Measurements from ENCODE around the gene GAL3ST2.

DNA sequence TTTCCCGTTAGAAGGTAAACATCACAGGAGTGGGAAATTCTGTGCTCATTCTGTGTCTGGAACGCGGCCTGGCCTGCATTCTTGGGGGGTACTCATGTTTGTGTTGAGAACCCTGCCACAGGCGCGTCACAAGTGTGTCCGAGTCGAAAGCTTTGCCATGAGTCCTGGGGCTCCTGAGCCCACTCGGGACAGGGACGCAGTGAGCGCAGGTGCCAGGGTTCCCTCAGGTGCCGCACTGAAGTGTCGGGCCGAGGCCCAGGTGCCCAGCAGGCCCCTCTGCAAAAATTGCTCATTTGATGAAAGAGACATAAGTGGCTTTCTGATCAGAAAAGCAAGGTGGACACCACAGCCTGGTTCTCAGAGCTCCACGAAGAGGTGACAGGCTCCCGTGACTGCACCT, 37.4 kb upstream of the GAL3ST2 start:
- TF ChIP-seq, protein P1, sequence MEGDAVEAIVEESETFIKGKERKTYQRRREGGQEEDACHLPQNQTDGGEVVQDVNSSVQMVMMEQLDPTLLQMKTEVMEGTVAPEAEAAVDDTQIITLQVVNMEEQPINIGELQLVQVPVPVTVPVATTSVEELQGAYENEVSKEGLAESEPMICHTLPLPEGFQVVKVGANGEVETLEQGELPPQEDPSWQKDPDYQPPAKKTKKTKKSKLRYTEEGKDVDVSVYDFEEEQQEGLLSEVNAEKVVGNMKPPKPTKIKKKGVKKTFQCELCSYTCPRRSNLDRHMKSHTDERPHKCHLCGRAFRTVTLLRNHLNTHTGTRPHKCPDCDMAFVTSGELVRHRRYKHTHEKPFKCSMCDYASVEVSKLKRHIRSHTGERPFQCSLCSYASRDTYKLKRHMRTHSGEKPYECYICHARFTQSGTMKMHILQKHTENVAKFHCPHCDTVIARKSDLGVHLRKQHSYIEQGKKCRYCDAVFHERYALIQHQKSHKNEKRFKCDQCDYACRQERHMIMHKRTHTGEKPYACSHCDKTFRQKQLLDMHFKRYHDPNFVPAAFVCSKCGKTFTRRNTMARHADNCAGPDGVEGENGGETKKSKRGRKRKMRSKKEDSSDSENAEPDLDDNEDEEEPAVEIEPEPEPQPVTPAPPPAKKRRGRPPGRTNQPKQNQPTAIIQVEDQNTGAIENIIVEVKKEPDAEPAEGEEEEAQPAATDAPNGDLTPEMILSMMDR (IDR thresholded peaks at IDR 0.05): no peak
- TF ChIP-seq POLR2A (IDR thresholded peaks at IDR 0.05): no peak

Data from adrenal gland (tissue), 5 donors.